H1 (cell line): ENCODE measurements around the gene MMP19. TPM values are rescaled to one million over a fixed set of nuclear protein-coding genes. Genes with fewer than 3 reads are reported as not detected.

Experiments used
- KDM4A ChIP-seq: IDR thresholded peaks from one replicate; pipeline ENCODE4 v1.7.1; 2012; ENCODE audit warnings: low read depth, mild to moderate bottlenecking, moderate library complexity, low read length, inconsistent platforms; ENCODE audit not compliant: severe bottlenecking
- RAD21 ChIP-seq, 2 experiments: IDR thresholded peaks in 1 of 2; conservative IDR thresholded peaks in 1 of 2; 2 replicates each; pipeline ENCODE4 v1.6.1; 2011; ENCODE audit warnings: low read depth in 2 of 2, low read length in 2 of 2, improper control_type of control experiment in 1 of 2, inconsistent platforms in 1 of 2, mild to moderate bottlenecking in 1 of 2, moderate library complexity in 1 of 2
- SIN3A ChIP-seq, 2 experiments: IDR thresholded peaks in 1 of 2; conservative IDR thresholded peaks in 1 of 2; 2 replicates each; pipeline ENCODE4 v1.6.1; 2011 to 2012; ENCODE audit warnings: low read length in 2 of 2, improper control_type of control experiment in 1 of 2, low read depth in 1 of 2, mild to moderate bottlenecking in 1 of 2
- SRF ChIP-seq: IDR thresholded peaks from 2 replicates; pipeline ENCODE4 v1.6.1; 2011; ENCODE audit warnings: mild to moderate bottlenecking, low read depth, low read length, moderate library complexity
- TAF1 ChIP-seq: IDR thresholded peaks from 2 replicates; pipeline ENCODE4 v1.6.1; 2011; ENCODE audit warnings: mild to moderate bottlenecking, low read depth, low read length
- TBP ChIP-seq: IDR thresholded peaks from 2 replicates; pipeline ENCODE4 v1.6.1; 2011; ENCODE audit warnings: low read depth, low read length, improper control_type of control experiment
- polyA plus RNA-seq, 7 experiments: library from polyadenylated mRNA; depleted of rRNA in 3 of 7; stranded (reverse) in 5 of 7; unstranded in 2 of 7; fragments of >200 nt in 5 of 7; fragments of 200-250 nt in 2 of 7; gene quantifications; 1 replicate in 5 of 7; 2 replicates in 1 of 7; 4 replicates in 1 of 7; pipeline versions ENCODE4 v1.2.1 to v1.2.3, GENCODE V29; 2011 to 2013; ENCODE audit warnings: missing spikeins in 2 of 7, mixed read lengths in 2 of 7
- total RNA-seq: library from RNA; stranded (reverse); fragmentation: NEBNext Ultra II Directional; extraction: Animal tissue kit (Norgen Biotek cat#: 25700); gene quantifications from 2 replicates; pipeline ENCODE4 v1.2.1, GENCODE V29; 2021
- TF ChIP-seq, protein P1 (sequence below), 3 experiments: IDR thresholded peaks; 1 replicate in 2 of 3; 2 replicates in 1 of 3; pipeline versions ENCODE4 v1.5.1 to v1.6.1; 2011; ENCODE audit warnings: low read length in 3 of 3, mild to moderate bottlenecking in 3 of 3, inconsistent platforms in 2 of 3, low read depth in 1 of 3, moderate library complexity in 1 of 3; ENCODE audit not compliant: insufficient read depth in 1 of 3; ENCODE audit errors: control extremely low read depth in 1 of 3

The MMP19 gene
- total and polyA plus RNA-seq, 2 of the 8 experiments (the other 6 are each of a cell fraction or from before 2014, with no cell fraction given), result 2.7 to 3.3 TPM

- peak in 1 of 2 experiments; percentile 80; a peak in 2 of 4 replicates for TF ChIP-seq SIN3A (conservative IDR thresholded peaks at IDR 0.05 in 1 of 2, IDR thresholded peaks at IDR 0.05 in 1 of 2; ENCODE audit: low read depth in 1 of 2, low read length in 2 of 2)
- no peak for TF ChIP-seq SRF
- TF ChIP-seq TBP, result peak; percentile 44; the same call in 1 of the 2 replicates
- TF ChIP-seq TAF1, result peak; percentile 35
- TF ChIP-seq, protein P1, sequence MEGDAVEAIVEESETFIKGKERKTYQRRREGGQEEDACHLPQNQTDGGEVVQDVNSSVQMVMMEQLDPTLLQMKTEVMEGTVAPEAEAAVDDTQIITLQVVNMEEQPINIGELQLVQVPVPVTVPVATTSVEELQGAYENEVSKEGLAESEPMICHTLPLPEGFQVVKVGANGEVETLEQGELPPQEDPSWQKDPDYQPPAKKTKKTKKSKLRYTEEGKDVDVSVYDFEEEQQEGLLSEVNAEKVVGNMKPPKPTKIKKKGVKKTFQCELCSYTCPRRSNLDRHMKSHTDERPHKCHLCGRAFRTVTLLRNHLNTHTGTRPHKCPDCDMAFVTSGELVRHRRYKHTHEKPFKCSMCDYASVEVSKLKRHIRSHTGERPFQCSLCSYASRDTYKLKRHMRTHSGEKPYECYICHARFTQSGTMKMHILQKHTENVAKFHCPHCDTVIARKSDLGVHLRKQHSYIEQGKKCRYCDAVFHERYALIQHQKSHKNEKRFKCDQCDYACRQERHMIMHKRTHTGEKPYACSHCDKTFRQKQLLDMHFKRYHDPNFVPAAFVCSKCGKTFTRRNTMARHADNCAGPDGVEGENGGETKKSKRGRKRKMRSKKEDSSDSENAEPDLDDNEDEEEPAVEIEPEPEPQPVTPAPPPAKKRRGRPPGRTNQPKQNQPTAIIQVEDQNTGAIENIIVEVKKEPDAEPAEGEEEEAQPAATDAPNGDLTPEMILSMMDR (IDR thresholded peaks at IDR 0.05; ENCODE audit: control extremely low read depth in 1 of 3, insufficient read depth in 1 of 3, low read depth in 1 of 3, low read length in 3 of 3), result 0 out of 4 replicates have a peak, but pooled peaks of 1 of the 3 experiments have one; percentile 2
- peak in 1 of 2 experiments; percentile 39; a peak in 2 of 4 replicates for TF ChIP-seq RAD21 (IDR thresholded peaks at IDR 0.05 in 1 of 2, conservative IDR thresholded peaks at IDR 0.05 in 1 of 2; ENCODE audit: low read depth in 2 of 2, low read length in 2 of 2)
- peak; percentile 14 for TF ChIP-seq KDM4A
These were observed 12.7 kb downstream of the MMP19 start (continued) for GRCh38 chr12:55829967-55830600.
